CD4-positive, alpha-beta T cell treated with Interferon gamma for 1 hour (primary cell): ENCODE measurements around the gene PMP22.
A peak's percentile ranks its signal among the peaks of the same experiment; 100 is the strongest.

Source experiments
- DNase-seq: peaks from one replicate; pipeline ENCODE4 v3.0.0-alpha.2; 2020

PMP22 gene

DNA sequence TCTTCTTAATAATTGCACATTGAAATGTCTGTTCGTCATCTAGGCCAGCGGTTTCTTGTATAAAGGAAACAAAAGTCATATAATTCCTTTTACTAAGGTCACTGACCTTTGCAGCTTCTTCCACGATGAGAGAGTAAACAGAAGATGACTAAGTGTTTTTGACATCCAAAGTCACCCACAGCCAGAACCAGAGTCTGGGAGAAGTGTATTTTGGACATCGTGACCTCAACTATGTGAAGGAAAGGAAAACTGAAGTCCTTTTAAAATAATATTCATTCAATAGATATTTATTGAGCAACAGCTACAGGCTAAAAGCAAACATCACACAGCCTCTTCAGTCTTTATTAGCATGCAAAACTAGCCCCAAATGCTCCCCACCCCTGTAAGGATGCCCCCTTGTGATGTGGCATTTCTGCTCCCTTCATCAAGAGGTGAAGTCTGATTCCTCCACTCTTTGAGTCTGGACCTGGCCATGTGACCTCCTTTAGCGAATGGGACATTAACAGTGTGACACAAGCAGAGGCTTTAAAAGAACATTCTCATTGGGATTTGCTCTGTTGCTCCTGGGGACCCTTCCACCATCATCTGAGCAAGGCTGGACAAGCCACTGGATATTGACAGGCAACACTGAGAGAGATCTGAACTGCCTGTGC is 8.1 kb upstream of the PMP22 start:
- DNase-seq: no peak

DNA sequence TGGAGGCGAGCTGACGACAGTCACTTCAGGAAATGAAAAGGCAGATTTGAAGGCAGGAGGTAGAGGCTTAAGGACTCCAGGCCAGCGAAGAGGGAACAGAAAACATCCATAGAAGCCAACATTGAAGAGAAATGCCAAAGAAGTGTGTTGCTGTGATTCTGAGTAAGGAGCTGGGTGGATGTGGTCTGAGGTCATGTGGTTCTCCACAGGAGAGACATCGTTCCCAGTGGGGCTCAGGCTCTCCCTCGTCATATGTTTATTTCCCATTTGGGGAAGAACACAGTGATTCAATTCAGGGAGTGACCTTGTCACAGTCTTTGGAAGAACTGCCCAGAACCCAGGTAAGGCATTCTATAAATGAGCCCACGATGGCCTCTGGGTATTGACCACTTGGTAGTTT is 6.6 kb upstream of the PMP22 start:
- DNase-seq: no peak

DNA sequence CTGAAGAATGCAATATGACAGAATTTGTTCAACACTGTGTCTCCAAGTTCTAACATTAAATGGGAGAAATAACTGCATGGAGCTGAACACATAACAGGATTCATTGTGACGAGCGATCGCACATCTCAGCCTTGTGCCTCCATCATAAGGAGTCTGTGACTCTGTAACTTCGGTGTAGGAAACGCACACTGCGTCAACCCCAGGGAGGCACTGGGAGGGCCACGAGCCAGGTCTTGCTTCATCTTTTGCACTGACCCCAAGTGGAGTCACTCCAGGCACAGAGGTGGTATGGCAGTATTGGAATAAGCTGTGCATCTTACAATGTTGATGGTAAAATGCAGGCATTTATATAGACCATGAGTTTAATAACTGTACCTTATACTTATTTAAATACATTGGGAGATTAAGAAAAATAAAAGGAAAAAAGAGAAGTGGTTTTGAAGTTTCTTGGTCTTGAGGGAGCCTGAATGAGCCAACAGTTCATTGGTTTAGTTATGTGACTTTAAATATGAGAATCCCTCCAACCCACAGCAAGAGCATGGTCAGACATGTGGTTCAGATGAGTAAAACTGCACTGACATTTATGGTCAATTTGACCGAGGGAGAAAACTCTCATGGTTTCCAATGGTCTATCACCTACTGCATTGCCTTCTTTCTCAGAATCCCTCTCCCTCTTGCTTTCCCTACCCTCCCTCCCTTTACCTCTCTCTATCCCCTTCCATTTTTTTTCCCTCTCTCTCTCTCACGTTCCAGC is 5.7 kb upstream of the PMP22 start:
- no peak for DNase-seq

DNA sequence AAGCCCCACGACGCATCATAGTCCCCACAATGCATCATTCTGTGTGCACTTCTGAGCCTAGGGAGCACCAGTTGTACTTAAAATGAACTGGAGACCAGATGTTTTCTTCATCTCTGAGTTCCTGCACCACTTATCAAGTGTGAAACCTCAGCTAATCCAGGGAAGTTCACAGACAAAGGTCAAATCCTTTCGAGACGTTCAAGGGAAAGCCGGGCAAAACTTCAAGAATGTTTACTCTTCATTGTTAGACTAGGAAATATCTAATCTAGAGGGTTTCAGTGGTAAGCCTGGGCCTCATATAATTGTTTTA is 4.6 kb upstream of the PMP22 start:
- DNase-seq: no peak

DNA sequence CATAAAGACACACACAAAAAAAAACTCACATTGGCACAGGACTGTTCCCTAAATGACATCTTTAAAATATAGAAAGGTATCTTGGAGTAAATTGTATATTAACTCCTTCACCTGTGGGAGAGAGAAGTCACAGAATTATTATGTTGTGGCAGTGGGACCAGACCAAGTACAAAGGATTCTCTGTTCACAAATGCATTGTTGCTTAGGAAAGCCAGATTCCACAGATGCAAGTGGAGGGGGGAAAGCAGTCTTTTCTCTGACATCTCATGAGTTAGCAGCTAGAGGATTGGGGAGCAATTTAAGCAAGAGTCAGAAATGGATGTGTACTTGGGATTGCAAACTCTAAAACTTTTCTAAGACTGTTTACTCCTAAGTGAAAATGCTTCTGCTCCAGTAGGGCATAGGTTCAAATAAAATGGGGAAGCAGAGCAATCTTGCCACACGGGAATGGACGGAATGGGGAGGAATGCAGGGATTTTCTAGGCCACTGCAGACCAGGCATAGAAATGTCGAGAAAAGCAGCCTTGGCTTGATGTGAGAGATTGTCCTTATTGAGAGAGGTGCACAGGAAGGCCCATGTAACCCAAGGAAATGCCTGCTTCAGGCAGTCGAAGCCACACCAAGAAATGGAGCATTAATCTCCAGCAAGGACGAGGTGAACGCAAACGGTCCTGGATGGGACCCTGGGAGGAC is 4.1 kb upstream of the PMP22 start:
- no peak for DNase-seq

DNA sequence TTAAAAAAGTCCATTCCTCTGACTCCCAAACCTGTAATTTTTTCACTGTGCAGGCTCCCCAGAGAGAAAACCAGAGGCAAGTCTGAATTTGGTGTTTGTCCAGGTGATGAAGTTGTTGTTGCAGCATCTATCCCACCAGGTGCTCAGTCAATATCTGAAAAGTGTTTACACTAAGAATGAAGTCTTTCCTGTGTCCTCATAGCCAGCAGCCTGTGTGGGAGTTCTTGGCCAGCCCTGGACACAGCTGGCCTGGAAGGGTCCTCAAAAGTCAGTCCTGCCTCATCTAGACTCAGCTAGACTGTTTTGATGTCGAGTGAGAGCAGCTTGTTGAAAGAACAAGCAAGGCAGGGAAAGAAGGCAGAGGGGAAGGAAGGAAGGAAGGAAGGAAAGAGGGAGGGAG is 3.3 kb upstream of the PMP22 start:
- DNase-seq: no peak

DNA sequence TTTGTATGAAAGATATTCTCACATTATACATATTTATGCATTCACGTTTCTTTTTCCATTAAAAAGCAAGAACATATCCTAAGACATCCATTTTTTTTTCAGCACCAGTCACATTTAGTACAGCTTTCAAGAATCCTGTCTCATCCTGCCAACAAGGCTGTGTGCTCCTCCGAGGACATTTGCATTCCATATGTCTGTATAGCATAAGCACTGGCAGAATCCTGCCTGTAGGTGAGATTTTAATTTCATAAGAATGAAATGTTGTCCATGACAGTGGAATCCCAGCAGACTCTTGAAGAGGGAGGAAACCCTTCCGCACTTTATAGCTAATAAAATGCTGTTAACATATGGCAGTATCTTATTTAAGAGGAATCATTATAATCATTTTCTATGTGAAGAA is 2.9 kb upstream of the PMP22 start:
- DNase-seq: no peak

DNA sequence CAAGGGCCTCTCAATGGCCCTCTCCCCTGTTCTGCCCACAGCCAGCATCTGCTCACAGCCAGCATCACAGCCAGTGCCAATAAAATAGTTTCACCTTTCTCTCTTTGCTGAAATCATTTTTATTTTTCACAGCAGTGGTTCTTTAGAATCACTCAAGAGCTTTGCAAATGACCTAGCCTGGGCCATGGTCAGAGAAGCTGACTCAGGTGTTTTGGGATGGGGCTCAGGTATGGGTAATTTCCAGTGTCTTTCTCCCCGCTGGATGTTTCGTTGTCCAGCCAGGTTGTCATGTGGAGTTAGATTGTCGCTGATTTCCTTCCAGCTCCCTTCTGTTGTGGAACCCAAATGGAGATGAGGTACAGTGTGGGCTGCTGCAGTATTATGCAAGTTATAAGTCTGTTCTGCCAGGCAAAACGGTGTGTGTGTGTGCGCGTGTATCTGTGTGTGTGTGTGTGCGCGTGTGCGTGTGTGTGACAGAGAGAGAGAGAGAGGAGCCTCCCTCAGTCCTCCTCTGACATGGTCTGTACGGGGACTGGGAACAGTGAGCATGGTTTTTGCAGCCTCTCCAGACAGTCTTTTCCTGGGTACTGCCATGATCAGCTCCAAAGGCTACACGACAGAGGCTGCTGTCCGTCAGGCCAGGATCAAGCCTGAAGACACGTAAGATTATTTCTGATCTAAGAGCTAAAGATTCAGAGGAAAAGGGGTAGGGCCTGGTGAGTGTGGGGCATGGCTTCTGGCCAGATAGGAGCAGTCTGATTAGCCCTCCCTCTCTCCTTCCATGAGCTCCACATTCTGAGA is 1.4 kb upstream of the PMP22 start:
- DNase-seq: no peak

DNA sequence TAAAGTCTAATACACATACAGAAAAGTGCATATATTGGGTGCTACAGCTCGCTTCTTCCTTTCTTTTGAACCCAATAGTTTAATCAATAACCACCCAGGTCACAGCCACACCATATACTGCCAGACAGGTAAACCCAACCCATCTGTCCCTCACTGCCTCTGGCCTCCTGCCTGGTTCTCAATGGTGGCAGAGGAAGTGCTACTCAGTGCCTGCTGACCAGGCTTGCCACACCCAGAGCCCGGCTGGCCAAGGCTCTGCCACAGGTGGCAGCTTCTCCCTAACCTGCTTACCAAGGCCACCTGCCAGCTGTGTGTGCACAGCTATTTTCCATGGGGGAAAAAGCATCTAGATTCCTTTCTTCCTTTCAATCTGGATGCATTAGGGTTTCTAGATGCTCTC is 584 bp downstream of the PMP22 start:
- DNase-seq: no peak

DNA sequence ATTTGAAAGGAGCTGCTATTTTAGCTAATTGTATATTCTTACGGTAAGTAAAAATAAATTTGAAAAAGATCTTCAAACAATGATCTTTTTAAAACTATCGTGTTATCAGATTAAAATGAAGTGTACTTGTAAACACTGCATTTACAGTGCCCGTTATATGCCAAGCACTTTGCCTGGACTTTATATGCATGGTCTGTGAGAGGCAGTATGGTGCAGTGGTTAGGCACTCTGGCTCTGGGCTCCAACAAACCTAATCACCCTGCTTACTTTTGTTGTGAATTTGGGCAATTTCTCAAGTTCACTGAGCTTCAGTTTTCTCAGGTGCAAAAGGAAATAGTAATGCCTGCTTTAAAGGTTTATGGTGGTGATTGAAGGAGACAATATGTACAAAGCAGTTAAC is 1.4 kb downstream of the PMP22 start:
- DNase-seq: no peak

DNA sequence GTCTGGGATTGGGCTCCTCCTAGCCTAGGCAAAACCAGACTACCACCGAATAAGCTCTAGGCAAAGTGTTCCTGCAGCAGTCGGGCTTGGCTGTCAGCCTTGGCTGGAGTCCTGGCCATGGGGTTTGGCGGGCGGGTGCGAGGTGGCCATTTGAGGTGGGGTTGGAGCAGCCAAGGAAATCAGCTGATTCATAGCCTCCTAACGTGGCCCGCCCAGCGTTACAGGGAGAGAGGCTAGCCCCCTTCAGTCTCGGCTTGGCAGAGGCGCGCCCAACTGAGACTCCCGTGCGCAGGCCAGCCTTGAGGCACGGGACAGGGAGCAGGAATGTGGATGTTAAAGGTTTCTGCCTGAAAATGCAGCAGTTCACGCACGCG is 1.9 kb downstream of the PMP22 start:
- no peak for DNase-seq

DNA sequence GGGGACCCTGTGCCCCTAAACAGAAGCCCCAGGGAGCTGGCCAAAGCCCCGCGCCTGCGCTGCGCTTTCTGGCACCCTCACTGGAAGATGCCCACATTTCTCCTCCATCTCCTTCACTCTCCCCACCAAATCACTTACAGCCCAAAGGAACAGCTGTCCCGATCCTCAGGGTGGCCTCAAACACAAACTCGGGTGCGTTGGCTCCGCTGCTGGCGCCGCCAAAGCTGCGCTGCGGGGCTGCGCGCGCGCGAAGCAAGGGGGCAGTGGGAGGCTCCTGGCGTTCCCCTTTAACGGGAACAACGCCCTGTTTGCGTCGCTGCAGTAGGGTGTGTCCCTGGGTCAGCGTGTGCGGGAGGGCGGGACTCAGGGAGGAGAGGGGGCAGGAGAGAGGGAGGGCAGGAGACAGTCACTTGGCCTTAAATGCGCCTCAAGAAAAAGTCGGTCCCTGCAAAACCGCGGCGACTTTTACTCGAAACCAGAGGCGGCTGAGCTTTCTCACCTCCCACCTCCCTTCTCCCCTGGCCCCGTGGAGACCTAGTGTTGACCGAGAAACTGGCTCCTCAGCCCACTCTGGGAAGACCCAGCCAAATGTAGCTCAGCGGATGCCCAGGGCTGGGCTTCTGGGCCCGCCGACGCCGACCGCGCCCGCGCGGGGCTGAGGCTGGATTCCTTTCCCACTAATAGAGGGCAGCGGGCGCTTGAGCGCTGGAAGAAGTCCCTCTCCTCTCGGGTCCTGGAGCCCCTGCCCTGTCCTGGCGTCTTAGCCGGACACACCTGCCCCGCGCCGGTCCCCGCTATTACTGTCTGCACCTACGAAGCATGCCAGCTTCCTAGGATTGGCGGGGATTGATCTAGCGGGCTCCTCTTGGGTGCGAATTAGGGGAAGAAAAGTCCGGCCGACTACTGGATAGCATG is 2.6 kb downstream of the PMP22 start:
- DNase-seq: peak; percentile 37

DNA sequence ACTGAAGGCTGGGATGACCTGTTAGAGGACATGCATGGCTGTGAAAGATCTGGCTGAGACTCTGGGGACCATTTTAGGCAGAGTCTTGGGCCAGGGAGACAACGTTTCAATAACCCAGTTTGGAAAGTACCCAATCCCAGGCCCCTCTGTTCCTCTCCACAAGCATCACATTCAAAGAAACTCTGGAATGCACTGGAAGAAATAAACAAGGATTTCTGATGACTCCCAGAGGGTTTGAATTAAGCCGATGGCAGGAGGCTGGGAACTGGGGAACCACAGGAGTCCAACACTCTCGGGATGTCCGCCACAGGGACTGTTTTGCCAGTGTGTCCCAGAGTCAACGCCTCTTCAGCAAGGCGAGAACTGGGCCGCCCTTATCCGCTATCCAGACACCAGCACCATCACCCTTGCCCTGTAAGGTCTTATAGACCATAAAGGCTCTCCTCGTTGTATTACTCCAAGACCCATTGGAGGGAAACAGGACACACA is 3.3 kb downstream of the PMP22 start:
- DNase-seq: no peak

DNA sequence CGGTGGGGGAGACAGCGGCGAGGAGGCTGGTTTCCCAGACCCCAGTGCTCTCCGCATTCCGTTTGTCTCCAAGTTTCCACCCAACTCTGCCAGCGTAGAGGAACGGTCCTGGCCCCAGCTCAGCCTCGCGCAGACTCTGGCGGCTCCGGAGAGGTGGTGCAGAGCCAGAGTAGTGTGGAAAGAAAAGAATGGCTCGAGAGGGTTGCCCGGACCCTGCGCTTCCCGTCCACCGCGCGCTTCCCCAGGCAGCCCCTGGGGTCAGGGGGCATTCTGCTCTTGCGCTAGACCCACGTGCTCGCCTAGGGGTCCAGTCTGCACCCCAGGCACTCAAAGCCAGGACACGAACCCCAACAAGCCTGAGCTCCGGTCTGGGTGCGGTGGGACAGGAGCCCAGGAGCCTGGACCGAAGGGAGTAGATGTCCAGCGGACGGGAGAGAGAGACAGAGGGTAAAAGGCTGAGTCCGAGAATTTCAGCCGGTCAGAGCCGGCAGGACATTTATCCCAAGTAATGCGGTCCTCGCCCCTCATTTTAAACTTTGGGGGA is 3.8 kb downstream of the PMP22 start:
- DNase-seq: no peak

DNA sequence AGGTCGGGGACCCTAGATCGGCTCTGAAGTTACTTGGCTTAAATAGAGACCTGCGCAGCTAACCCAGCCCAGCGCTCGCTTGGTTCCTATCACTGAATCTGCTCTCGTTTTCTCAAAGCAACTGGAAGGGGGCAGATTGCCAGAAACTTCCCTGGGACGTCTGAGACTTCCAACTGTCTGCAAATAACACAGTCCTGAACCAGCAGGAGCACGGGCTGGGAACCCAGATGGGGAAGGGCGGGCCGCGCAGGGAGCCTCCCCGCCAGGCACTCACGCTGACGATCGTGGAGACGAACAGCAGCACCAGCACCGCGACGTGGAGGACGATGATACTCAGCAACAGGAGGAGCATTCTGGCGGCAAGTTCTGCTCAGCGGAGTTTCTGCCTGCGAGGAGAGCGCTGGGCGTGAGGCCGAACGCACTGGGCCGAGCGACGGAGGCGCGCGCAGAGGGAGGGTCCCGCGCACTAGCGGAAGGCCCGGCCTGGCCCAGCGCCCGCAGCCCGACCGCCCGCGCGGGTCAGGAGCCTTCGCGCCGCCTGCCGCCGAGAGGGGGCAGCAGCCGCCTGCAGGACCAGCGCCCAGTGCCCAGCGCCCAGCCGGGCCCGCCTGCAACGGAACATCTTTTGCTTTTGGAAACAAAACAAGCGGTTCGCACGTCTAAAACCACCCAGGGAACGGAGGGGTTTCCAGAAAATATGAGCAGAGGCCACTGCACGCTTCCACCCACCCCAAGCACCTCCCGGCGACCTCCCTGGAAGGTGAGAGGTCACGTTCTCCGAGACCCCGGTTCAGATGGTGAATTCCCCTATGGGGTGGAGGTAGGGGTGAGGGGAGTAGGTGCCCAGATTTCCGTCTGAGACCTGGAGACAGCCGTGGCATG is 4.5 kb downstream of the PMP22 start:
- peak; percentile 40 for DNase-seq

DNA sequence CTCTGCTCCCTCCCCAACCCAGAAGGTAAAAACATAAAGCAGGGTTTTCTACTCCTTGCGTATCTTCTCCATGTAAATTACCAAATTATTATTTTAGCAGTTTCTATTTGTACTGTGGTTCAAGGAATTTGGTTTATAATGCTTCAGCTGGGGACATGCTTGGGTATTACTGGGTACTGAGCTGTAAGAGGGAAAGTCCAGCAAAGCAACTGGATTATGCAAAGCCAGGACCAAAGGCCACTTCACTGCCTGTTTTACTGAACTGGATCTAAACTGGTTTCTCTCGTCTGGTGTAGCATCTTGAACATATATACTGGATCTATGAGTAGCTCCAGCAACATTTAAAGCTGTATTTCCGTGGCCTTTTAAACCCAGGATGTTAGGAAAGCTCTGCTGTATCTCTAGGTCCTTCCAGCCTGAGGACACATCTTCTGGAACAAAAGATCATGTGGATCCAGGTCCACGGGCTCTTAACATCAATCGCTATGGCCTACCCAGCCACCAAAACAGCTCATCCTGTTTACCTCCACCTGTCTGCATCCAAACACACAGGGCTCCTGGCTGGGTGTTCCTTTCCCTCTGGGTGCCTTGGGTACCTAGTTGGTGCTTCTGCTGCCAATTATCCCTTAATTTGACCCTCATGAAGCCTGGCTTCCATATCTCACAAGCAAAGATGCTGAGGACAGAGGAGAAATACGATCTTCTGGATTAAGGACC is 7.2 kb downstream of the PMP22 start:
- DNase-seq: no peak

DNA sequence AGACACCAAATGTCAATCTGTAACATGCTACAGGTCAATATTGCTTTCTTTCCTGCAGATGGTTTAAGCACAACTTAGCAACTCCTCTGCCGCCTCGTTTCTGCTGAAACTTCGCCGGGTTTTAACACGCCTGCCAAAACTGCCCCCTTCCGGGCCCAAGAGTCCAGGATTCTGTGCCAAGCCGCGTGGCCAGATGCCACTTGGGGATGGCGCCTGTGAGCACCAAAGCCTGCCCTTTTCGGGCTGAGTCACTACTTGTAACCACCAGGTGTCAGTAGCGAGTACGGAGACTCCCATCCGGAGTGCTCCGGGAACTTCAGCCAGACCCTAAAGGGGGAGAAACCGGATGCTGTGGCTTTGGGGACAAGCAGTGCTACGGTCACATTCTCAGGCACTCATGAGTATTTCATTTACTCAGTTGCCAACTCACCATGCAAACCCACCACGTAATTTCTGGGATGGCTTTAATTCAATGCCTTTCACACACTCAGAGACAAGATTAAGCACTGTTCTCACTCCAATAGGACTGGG is 7.8 kb downstream of the PMP22 start:
- DNase-seq: peak; percentile 46

DNA sequence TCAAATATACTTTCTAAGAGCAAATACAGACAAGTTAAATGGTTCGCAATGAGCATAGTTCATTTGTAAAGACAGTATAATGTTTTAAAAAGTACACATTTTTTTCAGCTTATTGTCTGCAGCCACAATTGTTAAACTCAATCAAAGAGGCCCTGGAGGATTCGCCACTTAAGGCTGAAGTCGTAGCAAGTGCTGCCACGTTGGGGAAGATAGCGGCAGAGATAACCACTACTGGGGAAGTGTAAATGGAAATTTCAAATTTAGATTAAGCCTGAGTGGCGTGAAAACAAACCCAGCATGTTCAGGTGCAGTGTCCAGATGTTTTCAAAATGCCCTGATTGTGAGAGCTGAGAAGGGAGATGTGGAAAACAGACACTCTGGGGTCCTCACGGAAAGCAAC is 8.4 kb downstream of the PMP22 start:
- no peak for DNase-seq

DNA sequence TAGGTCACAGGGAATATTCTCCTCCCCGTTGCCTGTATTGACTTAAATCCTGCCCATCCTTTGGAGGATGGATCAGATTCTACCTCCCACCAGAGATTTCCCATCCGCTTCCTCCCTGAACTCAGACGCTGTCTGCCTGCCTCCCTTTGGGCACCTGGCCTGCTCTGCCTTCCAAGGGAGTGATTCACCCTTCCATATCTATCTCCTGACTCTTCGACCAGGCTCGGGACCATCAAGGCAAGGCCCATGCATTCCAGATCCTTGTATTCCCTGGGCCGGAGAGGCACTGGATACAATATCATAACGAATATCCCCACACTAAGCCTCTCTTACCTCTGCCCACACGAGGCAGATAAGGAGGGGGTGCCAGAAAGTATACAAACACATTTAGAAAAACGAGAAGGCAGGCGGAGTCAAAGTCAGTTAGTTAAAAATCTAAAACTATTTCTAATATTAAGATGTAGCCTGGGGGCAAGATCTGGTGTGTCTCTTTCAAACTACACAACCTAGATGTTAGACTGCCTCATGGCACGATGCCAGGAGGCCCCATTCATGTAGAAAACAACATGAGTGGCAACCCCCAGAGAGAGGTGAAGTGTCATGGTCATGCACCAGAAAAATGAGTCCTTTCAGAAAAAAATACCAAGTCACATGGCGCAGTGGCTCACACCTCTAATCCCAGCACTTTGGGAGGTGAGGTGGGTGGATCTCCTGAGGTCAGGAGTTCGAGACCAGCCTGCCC is 9.2 kb downstream of the PMP22 start:
- DNase-seq: no peak
